ENCODE results near the gene ARIH2. TPM values are rescaled to one million over a fixed set of nuclear protein-coding genes. Genes with fewer than 3 reads are reported as not detected.
A peak's percentile ranks its signal among the peaks of the same experiment; 100 is the strongest.

Gene ARIH2
- total RNA-seq (2021; fragmentation: NEBNext Ultra II Directional; extraction: Animal tissue kit (Norgen Biotek cat#: 25700)), result 121 and 136 TPM in 2 replicates
- 70.3 and 72.9 TPM in 2 replicates for polyA plus RNA-seq (2011; rRNA removed)
- polyA plus RNA-seq (2011; cell fraction: cytosol; rRNA removed), result 84.5 TPM
- polyA plus RNA-seq (2011; cell fraction: nucleus; rRNA removed), result 101 TPM
- polyA plus RNA-seq (2012, experiment 1 of 2), result 73.0 to 87.2 TPM (median 83.2 TPM) in 4 replicates
- 21.8 TPM for polyA plus RNA-seq (2012, experiment 2 of 2)
- 58.5 TPM for polyA plus RNA-seq (2013, experiment 1 of 2)
- polyA plus RNA-seq (2013, experiment 2 of 2), result 59.3 TPM
- 171 and 221 TPM in 2 replicates for polyA minus RNA-seq (2011; rRNA and poly(A)+ RNA removed)
- 86.0 TPM for polyA minus RNA-seq (2011; cell fraction: cytosol; rRNA and poly(A)+ RNA removed)
- 73.0 TPM for polyA minus RNA-seq (2011; cell fraction: nucleus; rRNA and poly(A)+ RNA removed)
- long read RNA-seq, experiment 1, full-length matches to known transcripts, result 17 of 117 reads
- long read RNA-seq, experiment 1, partial matches to known transcripts, result 49 of 117 reads
- long read RNA-seq, experiment 1, other reads (novel, unspliced or antisense), result 51 of 117 reads
- long read RNA-seq, experiment 2, full-length matches to known transcripts, result 5 of 49 reads
- long read RNA-seq, experiment 2, partial matches to known transcripts, result 30 of 49 reads
- long read RNA-seq, experiment 2, other reads (novel, unspliced or antisense), result 14 of 49 reads

- Histone ChIP-seq H3K9ac (replicated peaks in 1 of 4; ENCODE audit: extremely low read depth in 1 of 4, low read depth in 3 of 4, low read length in 3 of 4) (peak within 1 kb of the TSS; percentile 79 to 92 (median 80)), H3K23ac (ENCODE audit: insufficient read length) (no peak within 1 kb of the TSS), H3K36me3 (ENCODE audit: control insufficient read depth in 2 of 4, insufficient read depth in 4 of 4, low read length in 3 of 4) (peaks cover 0 to 3% (median 0%) of the 10 kb centered on the region in 4 experiments; a peak in 3 of 8 replicates), H2BK5ac (ENCODE audit: low read depth, low read length) (peak within 1 kb of the TSS; percentile 84), H3K79me2 (ENCODE audit: control insufficient read depth in 1 of 2, insufficient read depth in 2 of 2, low read length in 2 of 2) (peaks cover 14 to 39% of the 10 kb centered on the region in 2 experiments), H2BK20ac (ENCODE audit: low read length) (no peak within 1 kb of the TSS), H2BK15ac (ENCODE audit: low read length) (peak within 1 kb of the TSS; percentile 8; the same call in 1 of the 2 replicates), H4K5ac (ENCODE audit: insufficient read length, low read depth, low read length) (peak within 1 kb of the TSS; percentile 84), H3K9me3 (ENCODE audit: insufficient read depth in 2 of 2, low read depth in 1 of 2, low read length in 1 of 2) (no peaks in the 10 kb centered on the region), H2BK12ac (ENCODE audit: low read depth, low read length) (no peak within 1 kb of the TSS), H3K4me3 (ENCODE audit: extremely low read depth in 1 of 4, insufficient read depth in 2 of 4, low read depth in 3 of 4, low read length in 4 of 4) (peak within 1 kb of the TSS; percentile 65 to 97 (median 88)), H3K4me2 (ENCODE audit: insufficient read depth in 1 of 2, low read depth in 2 of 2, low read length in 2 of 2) (peak within 1 kb of the TSS; percentile 98 to 100), H3K23me2 (ENCODE audit: low read depth, low read length) (peaks cover 4% of the 10 kb centered on the region; the same call in 1 of the 2 replicates), H2AFZ (ENCODE audit: low read length) (peak within 1 kb of the TSS; percentile 79), H3K4me1 (replicated peaks in 1 of 4; ENCODE audit: control insufficient read depth in 3 of 4, insufficient read depth in 4 of 4, low read length in 3 of 4) (peaks cover 0 to 3% (median 1%) of the 10 kb centered on the region in 4 experiments; a peak in 2 of 7 replicates), H3K27ac (ENCODE audit: low read depth, low read length) (peak within 1 kb of the TSS; percentile 75), H3K18ac (ENCODE audit: extremely low read depth, low read length) (no peak within 1 kb of the TSS; the same call in none of the 2 replicates), H4K20me1 (replicated peaks in 1 of 2; ENCODE audit: control insufficient read depth in 1 of 2, insufficient read depth in 2 of 2, low read length in 2 of 2) (peaks cover 5 to 8% of the 10 kb centered on the region in 2 experiments), H3K56ac (replicated peaks; ENCODE audit: insufficient read length, low read depth, low read length) (peak within 1 kb of the TSS; percentile 59), H3K14ac (ENCODE audit: insufficient read length) (no peak within 1 kb of the TSS), H3K79me1 (ENCODE audit: low read depth, low read length) (peaks cover 3% of the 10 kb centered on the region), H3K4ac (replicated peaks; ENCODE audit: insufficient read length, low read depth, low read length) (peak within 1 kb of the TSS; percentile 98), H4K8ac (ENCODE audit: extremely low read depth, insufficient read depth, low read length) (peak within 1 kb of the TSS; percentile 91), H3K27me3 (replicated peaks in 1 of 4; ENCODE audit: control insufficient read depth in 3 of 4, extremely low read depth in 1 of 4, insufficient read depth in 3 of 4, low read length in 3 of 4) (no peaks in the 10 kb centered on the region), H4K91ac (replicated peaks; ENCODE audit: insufficient read length, low read length) (no peak within 1 kb of the TSS), H2BK120ac (replicated peaks; ENCODE audit: low read depth, low read length) (no peak within 1 kb of the TSS), H2AK5ac (ENCODE audit: low read depth, low read length) (no peak within 1 kb of the TSS)
- WGBS, 2 experiments (ENCODE audit: extremely low coverage in 1 of 2, insufficient coverage in 1 of 2, insufficient read length in 1 of 2, insufficient replicate concordance in 2 of 2, low coverage in 1 of 2, low lambda C conversion rate in 2 of 2, missing lambda C conversion rate in 1 of 2), result 1% methylated on average over 89 of the region's 97 CpGs; no CpG with 5 or more reads in 1 of the 2 experiments
- POLR2A ChIA-PET (ENCODE audit: partially characterized antibody), result interaction anchor here (0.7 to 2.7 kb wide), 20 partner anchors 9 to 287 kb away, joined by 3 to 12 read pairs (median 3); partner anchors contain the start of genes IMPDH2, IP6K2, P4HTM and PRKAR2A
- CTCF ChIA-PET (ENCODE audit: partially characterized antibody), result interaction anchor here (0.6 to 2.5 kb wide), 9 partner anchors 12 to 370 kb away, joined by 3 to 14 read pairs (median 3); partner anchors contain the start of genes C3orf62 and SLC25A20
- DNase-seq (ENCODE audit: low read depth in 1 of 2, low spot score in 2 of 2) (peak; percentile 68 to 90), FAIRE-seq (no peak)
- no peak for TF ChIP-seq GTF2F1 (IDR thresholded peaks at IDR 0.05; ENCODE audit: borderline replicate concordance, low read depth, low read length)
- TF ChIP-seq SIX5 (IDR thresholded peaks at IDR 0.05; ENCODE audit: low read depth, low read length), result no peak
- peak; percentile 84 for TF ChIP-seq KDM4A (IDR thresholded peaks at IDR 0.05; ENCODE audit: low read depth, low read length, severe bottlenecking)
- peak; percentile 16 for TF ChIP-seq TAF7 (optimal IDR thresholded peaks at IDR 0.05; ENCODE audit: borderline replicate concordance, low read depth, low read length)
- TF ChIP-seq SRF (IDR thresholded peaks at IDR 0.05; ENCODE audit: low read depth, low read length), result 0 out of 2 replicates have a peak, but pooled peaks have one; percentile 19
- peak; percentile 59; the same call in 1 of the 2 replicates for TF ChIP-seq TAF1 (IDR thresholded peaks at IDR 0.05; ENCODE audit: low read depth, low read length)
- TF ChIP-seq ZNF274 (IDR thresholded peaks at IDR 0.05; ENCODE audit: borderline replicate concordance, extremely low read depth, low read length), result no peak
- no peak for TF ChIP-seq TCF12 (IDR thresholded peaks at IDR 0.05; ENCODE audit: low read depth, low read length)
Measured at GRCh38 chr3:48918388-48919214, at the start of gene ARIH2. Gene ARIH2 (plus strand): TSS chr3:48918842. CDS start chr3:48927559, 8,717 bp downstream.

All from H1 (cell line).